GM12878 (cell line): ENCODE data around the gene LMX1A.

ENCODE experiments used
- CHD4 ChIP-seq: fragments of 200-600 bp; sonication (generic); IDR thresholded peaks from 2 replicates; pipeline ENCODE4 v1.6.1; 2016; ENCODE audit warnings: mild to moderate bottlenecking
- EP300 ChIP-seq, 2 experiments: fragments of 150-350 bp in 1 of 2; IDR thresholded peaks; 2 replicates each; pipeline ENCODE4 v1.6.1; 2011 to 2012; ENCODE audit warnings: low read depth in 2 of 2, low read length in 2 of 2, borderline replicate concordance in 1 of 2, improper control_type of control experiment in 1 of 2, inconsistent platforms in 1 of 2; ENCODE audit not compliant: control insufficient read depth in 1 of 2
- EZH2 ChIP-seq: IDR thresholded peaks from 2 replicates; pipeline ENCODE4 v1.6.1; 2012; ENCODE audit warnings: low read depth, mild to moderate bottlenecking, control low read depth, inconsistent platforms, low read length, borderline replicate concordance; ENCODE audit not compliant: control insufficient read depth
- GABPA ChIP-seq: IDR thresholded peaks from 2 replicates; pipeline ENCODE4 v1.6.1; 2014; ENCODE audit warnings: antibody characterized with exemption, low read depth, mild to moderate bottlenecking, inconsistent platforms
- POLR2A ChIP-seq: IDR thresholded peaks from 2 replicates; pipeline ENCODE4 v1.6.1; 2011; ENCODE audit warnings: low read depth, mild to moderate bottlenecking, low read length
- POLR2AphosphoS5 ChIP-seq: IDR thresholded peaks from 2 replicates; pipeline ENCODE4 v1.6.1; 2011; ENCODE audit warnings: mild to moderate bottlenecking, low read length, inconsistent platforms
- RAD21 ChIP-seq: IDR thresholded peaks from 2 replicates; pipeline ENCODE4 v1.6.1; 2011; ENCODE audit warnings: mild to moderate bottlenecking, low read depth, low read length, moderate library complexity; ENCODE audit not compliant: insufficient read depth
- ZZZ3 ChIP-seq: IDR thresholded peaks from 2 replicates; pipeline ENCODE4 v1.6.1; 2011; ENCODE audit warnings: low read depth; ENCODE audit not compliant: control insufficient read depth, insufficient read length
- TF ChIP-seq, protein P1 (sequence below): fragments of 150-350 bp; IDR thresholded peaks from 2 replicates; pipeline ENCODE4 v1.6.1; 2016; ENCODE audit warnings: low read depth, low read length
- TF ChIP-seq, protein P2 (sequence below), 3 experiments: IDR thresholded peaks in 2 of 3; conservative IDR thresholded peaks in 1 of 3; 2 replicates each; pipeline ENCODE4 v1.5.1; 2011; ENCODE audit warnings: low read depth in 3 of 3, low read length in 3 of 3, mild to moderate bottlenecking in 3 of 3, control low read depth in 2 of 3, moderate library complexity in 2 of 3, inconsistent platforms in 1 of 3, mixed read lengths in 1 of 3; ENCODE audit not compliant: control insufficient read depth in 2 of 3, insufficient read depth in 1 of 3; ENCODE audit errors: extremely low read depth in 1 of 3

DNA sequence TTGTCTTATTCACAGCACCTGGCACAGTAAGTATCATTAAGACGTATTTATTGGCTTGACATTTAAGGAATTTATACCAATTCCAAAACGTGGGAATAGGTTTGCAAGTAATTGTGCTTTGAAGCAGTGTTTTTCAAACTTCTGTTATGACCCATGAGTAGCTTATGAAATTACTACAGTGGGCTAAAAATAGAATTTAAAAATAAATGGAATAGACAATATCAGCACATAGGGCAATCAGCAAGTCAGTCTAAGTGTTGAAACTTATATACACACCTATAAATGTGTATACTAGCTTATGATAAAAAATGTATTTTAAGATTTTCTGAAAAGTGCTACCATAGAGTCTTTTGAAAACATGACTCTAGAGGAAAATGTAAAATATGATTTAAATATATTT lies 116.6 kb downstream of the LMX1A start:
- TF ChIP-seq, protein P1, sequence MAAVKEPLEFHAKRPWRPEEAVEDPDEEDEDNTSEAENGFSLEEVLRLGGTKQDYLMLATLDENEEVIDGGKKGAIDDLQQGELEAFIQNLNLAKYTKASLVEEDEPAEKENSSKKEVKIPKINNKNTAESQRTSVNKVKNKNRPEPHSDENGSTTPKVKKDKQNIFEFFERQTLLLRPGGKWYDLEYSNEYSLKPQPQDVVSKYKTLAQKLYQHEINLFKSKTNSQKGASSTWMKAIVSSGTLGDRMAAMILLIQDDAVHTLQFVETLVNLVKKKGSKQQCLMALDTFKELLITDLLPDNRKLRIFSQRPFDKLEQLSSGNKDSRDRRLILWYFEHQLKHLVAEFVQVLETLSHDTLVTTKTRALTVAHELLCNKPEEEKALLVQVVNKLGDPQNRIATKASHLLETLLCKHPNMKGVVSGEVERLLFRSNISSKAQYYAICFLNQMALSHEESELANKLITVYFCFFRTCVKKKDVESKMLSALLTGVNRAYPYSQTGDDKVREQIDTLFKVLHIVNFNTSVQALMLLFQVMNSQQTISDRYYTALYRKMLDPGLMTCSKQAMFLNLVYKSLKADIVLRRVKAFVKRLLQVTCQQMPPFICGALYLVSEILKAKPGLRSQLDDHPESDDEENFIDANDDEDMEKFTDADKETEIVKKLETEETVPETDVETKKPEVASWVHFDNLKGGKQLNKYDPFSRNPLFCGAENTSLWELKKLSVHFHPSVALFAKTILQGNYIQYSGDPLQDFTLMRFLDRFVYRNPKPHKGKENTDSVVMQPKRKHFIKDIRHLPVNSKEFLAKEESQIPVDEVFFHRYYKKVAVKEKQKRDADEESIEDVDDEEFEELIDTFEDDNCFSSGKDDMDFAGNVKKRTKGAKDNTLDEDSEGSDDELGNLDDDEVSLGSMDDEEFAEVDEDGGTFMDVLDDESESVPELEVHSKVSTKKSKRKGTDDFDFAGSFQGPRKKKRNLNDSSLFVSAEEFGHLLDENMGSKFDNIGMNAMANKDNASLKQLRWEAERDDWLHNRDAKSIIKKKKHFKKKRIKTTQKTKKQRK, result no peak
- TF ChIP-seq GABPA (no peak), CHD4 (no peak), EP300 (IDR thresholded peaks at IDR 0.05; ENCODE audit: borderline replicate concordance in 1 of 2, control insufficient read depth in 1 of 2, low read depth in 2 of 2, low read length in 2 of 2) (no peak), EZH2 (no peak), POLR2AphosphoS5 (no peak), POLR2A (no peak), RAD21 (no peak), ZZZ3 (no peak)
- TF ChIP-seq, protein P2, sequence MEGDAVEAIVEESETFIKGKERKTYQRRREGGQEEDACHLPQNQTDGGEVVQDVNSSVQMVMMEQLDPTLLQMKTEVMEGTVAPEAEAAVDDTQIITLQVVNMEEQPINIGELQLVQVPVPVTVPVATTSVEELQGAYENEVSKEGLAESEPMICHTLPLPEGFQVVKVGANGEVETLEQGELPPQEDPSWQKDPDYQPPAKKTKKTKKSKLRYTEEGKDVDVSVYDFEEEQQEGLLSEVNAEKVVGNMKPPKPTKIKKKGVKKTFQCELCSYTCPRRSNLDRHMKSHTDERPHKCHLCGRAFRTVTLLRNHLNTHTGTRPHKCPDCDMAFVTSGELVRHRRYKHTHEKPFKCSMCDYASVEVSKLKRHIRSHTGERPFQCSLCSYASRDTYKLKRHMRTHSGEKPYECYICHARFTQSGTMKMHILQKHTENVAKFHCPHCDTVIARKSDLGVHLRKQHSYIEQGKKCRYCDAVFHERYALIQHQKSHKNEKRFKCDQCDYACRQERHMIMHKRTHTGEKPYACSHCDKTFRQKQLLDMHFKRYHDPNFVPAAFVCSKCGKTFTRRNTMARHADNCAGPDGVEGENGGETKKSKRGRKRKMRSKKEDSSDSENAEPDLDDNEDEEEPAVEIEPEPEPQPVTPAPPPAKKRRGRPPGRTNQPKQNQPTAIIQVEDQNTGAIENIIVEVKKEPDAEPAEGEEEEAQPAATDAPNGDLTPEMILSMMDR (IDR thresholded peaks at IDR 0.05 in 2 of 3, conservative IDR thresholded peaks at IDR 0.05 in 1 of 3; ENCODE audit: control insufficient read depth in 2 of 3, extremely low read depth in 1 of 3, insufficient read depth in 1 of 3, low read depth in 3 of 3, low read length in 3 of 3), result no peak
